OCI-LY1 (cell line): ENCODE measurements around the gene HPX.

ENCODE experiments used
- H2AFZ ChIP-seq: fragments of 200-600 bp; sonication (generic), shearing (Covaris generic); 2 replicates; pipeline ENCODE4 v1.6.0; 2014; ENCODE audit warnings: antibody characterized with exemption, mild to moderate bottlenecking, low read length
- H3F3A ChIP-seq: fragments of 200-600 bp; sonication (generic), shearing (Covaris generic); 2 replicates; pipeline ENCODE4 v1.6.0; 2014; ENCODE audit warnings: mild to moderate bottlenecking, antibody characterized with exemption, low read length, moderate library complexity; ENCODE audit not compliant: insufficient read depth
- H3K27ac ChIP-seq: fragments of 200-600 bp; sonication (generic); 2 replicates; pipeline ENCODE4 v1.5.1; 2014; ENCODE audit warnings: low read length, mixed run types, mild to moderate bottlenecking, low read depth; ENCODE audit not compliant: poor library complexity, severe bottlenecking
- H3K27me3 ChIP-seq: fragments of 200-600 bp; sonication (generic); 2 replicates; pipeline ENCODE4 v1.6.0; 2014; ENCODE audit warnings: antibody characterized with exemption, mild to moderate bottlenecking, low read length, moderate library complexity; ENCODE audit not compliant: insufficient read depth
- H3K36me3 ChIP-seq: fragments of 200-600 bp; sonication (generic); 2 replicates; pipeline ENCODE4 v1.6.1; 2014; ENCODE audit warnings: mild to moderate bottlenecking, antibody characterized with exemption, low read length, moderate library complexity, mixed read lengths; ENCODE audit not compliant: insufficient read depth
- H3K4me1 ChIP-seq: fragments of 200-600 bp; sonication (generic); 2 replicates; pipeline ENCODE4 v1.5.1; 2014; ENCODE audit warnings: mild to moderate bottlenecking, low read length, moderate library complexity; ENCODE audit not compliant: insufficient read depth, severe bottlenecking
- H3K4me2 ChIP-seq: fragments of 200-600 bp; sonication (generic), shearing (Covaris generic); 2 replicates; pipeline ENCODE4 v1.6.1; 2014; ENCODE audit warnings: low read length
- H3K4me3 ChIP-seq: fragments of 200-600 bp; sonication (generic); 2 replicates; pipeline ENCODE4 v1.5.1; 2014; ENCODE audit warnings: low read length, low read depth, mild to moderate bottlenecking, mixed read lengths; ENCODE audit not compliant: poor library complexity, severe bottlenecking
- H3K79me2 ChIP-seq: fragments of 200-600 bp; shearing (Covaris generic); 2 replicates; pipeline ENCODE4 v1.6.1; 2016; ENCODE audit warnings: mixed run types, low read length, mixed read lengths; ENCODE audit not compliant: insufficient read depth
- H3K9ac ChIP-seq: fragments of 200-600 bp; sonication (generic), shearing (Covaris generic); 2 replicates; pipeline ENCODE4 v1.6.1; 2014; ENCODE audit warnings: mild to moderate bottlenecking, low read length, mixed read lengths
- H3K9me2 ChIP-seq: fragments of 200-600 bp; sonication (generic), shearing (Covaris generic); 2 replicates; pipeline ENCODE4 v1.6.1; 2014; ENCODE audit warnings: low read depth, mild to moderate bottlenecking, low read length, mixed read lengths
- H3K9me3 ChIP-seq: fragments of 200-600 bp; shearing (Covaris generic); 2 replicates; pipeline ENCODE4 v1.6.1; 2014; ENCODE audit warnings: low read length, mixed read lengths
- H4K20me1 ChIP-seq: fragments of 200-600 bp; sonication (generic), shearing (Covaris generic); 2 replicates; pipeline ENCODE4 v1.6.0; 2016; ENCODE audit warnings: mild to moderate bottlenecking, low read length; ENCODE audit not compliant: insufficient read depth
- EZH2 ChIP-seq: fragments of 200-600 bp; sonication (generic), shearing (Covaris generic); IDR thresholded peaks from 2 replicates; pipeline ENCODE4 v1.8.0; 2017; ENCODE audit warnings: borderline replicate concordance, mixed run types, mild to moderate bottlenecking, antibody characterized with exemption, low read length, moderate library complexity, mixed read lengths
- TF ChIP-seq, protein P1 (sequence below): fragments of 200-600 bp; sonication (generic), shearing (Covaris generic); IDR thresholded peaks from 2 replicates; pipeline ENCODE4 v1.5.1; 2017; ENCODE audit warnings: mild to moderate bottlenecking, antibody characterized with exemption, low read length, moderate library complexity, mixed read lengths

Gene HPX

DNA sequence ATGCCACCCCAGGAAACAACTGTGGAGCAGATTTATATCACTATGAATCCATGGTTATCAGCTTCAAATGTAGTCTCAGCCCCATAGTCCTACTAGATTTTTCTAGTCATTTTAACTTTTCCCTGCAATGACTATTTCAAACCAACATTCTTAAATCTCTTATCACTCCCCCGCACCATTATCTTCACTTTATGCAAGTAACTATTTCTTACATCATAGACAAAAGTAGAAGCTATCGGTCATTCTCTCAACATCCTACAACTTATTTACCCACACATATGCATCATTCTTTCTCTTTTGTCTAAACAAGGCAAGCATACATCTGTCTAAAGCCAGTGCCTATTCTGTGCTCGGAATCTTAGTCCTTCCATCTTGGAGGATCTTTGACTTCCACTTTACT is 44.9 kb upstream of the HPX start:
- Histone ChIP-seq H3K4me1 (peaks cover 12% of the 10 kb centered on the region), H3K9ac (no peak overlapping the region), H3F3A (no peaks in the 10 kb centered on the region), H3K4me2 (no peak overlapping the region), H4K20me1 (no peaks in the 10 kb centered on the region), H3K79me2 (peaks cover 25% of the 10 kb centered on the region), H3K9me3 (no peaks in the 10 kb centered on the region), H3K36me3 (peaks cover 74% of the 10 kb centered on the region), H2AFZ (no peak overlapping the region), H3K4me3 (no peak overlapping the region), H3K27me3 (no peaks in the 10 kb centered on the region), H3K9me2 (no peaks in the 10 kb centered on the region), H3K27ac (no peak overlapping the region)
- TF ChIP-seq EZH2: no peak
- TF ChIP-seq, protein P1, sequence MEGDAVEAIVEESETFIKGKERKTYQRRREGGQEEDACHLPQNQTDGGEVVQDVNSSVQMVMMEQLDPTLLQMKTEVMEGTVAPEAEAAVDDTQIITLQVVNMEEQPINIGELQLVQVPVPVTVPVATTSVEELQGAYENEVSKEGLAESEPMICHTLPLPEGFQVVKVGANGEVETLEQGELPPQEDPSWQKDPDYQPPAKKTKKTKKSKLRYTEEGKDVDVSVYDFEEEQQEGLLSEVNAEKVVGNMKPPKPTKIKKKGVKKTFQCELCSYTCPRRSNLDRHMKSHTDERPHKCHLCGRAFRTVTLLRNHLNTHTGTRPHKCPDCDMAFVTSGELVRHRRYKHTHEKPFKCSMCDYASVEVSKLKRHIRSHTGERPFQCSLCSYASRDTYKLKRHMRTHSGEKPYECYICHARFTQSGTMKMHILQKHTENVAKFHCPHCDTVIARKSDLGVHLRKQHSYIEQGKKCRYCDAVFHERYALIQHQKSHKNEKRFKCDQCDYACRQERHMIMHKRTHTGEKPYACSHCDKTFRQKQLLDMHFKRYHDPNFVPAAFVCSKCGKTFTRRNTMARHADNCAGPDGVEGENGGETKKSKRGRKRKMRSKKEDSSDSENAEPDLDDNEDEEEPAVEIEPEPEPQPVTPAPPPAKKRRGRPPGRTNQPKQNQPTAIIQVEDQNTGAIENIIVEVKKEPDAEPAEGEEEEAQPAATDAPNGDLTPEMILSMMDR: no peak

DNA sequence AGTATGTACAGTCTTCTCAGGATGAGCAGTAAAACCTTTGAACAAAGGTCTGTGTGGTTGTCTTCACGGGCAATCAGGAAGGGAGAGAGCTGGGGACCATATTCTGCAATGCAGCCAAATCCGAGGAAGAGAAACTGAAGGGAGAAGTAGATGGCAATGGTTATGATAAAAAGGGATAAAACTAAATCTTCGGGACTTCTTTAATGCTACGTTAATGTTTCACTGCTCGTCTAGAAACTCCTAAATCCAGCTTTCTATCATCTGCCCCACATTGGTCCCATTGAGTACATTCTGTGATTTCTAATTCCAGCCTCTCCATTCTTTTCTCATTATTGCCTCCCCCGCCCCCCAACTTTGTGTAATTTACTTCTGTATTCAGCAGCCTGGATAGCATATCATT is 42.2 kb upstream of the HPX start:
- H3K79me2 ChIP-seq: peaks cover 28% of the 10 kb centered on the region
- peaks cover 78% of the 10 kb centered on the region for H3K36me3 ChIP-seq
- no peak overlapping the region for H3K27ac ChIP-seq
- no peaks in the 10 kb centered on the region for H3K27me3 ChIP-seq
- H3K9me3 ChIP-seq: no peaks in the 10 kb centered on the region
- H3K4me1 ChIP-seq: peaks cover 22% of the 10 kb centered on the region
- H2AFZ ChIP-seq: no peak overlapping the region
- H3F3A ChIP-seq: no peaks in the 10 kb centered on the region
- no peak overlapping the region for H3K4me3 ChIP-seq
- H4K20me1 ChIP-seq: no peaks in the 10 kb centered on the region
- H3K4me2 ChIP-seq: 0 out of 2 replicates have a peak overlapping the region, but pooled peaks have one; percentile 98
- TF ChIP-seq EZH2: no peak
- TF ChIP-seq, protein P1: no peak
- no peaks in the 10 kb centered on the region for H3K9me2 ChIP-seq
- no peak overlapping the region for H3K9ac ChIP-seq

DNA sequence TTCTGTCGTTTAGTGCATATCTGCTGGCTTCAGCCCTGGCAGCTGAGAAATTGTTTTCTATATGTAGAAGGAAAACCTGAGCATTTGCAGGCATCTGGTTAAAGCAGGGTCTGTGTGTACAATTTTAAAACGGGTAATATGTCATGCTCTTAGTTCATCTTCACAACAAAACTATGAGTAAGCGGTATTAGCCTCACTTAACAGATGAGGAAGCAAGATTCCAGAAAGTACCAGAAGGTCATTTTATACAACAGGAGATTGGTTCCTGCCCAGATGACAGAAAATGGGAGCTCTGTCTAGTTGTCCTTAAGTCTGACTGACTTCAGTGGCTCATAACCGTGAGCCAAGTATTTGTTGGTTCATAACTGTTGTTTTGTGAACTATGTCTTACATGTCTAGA is 41.7 kb upstream of the HPX start:
- Histone ChIP-seq H3K9ac (peak overlapping the region; percentile 98), H3K4me2 (peak overlapping the region; percentile 98), H3K27ac (peak overlapping the region; percentile 66), H3K4me1 (peaks cover 22% of the 10 kb centered on the region), H3K9me2 (no peaks in the 10 kb centered on the region), H3K9me3 (no peaks in the 10 kb centered on the region), H4K20me1 (no peaks in the 10 kb centered on the region), H2AFZ (no peak overlapping the region), H3F3A (no peaks in the 10 kb centered on the region), H3K27me3 (no peaks in the 10 kb centered on the region), H3K4me3 (peak overlapping the region; percentile 96), H3K79me2 (peaks cover 28% of the 10 kb centered on the region), H3K36me3 (peaks cover 78% of the 10 kb centered on the region)
- TF ChIP-seq, protein P1: no peak
- no peak for TF ChIP-seq EZH2
